AG20443 (cell line): Measurements from ENCODE around the gene DMAC2.
"Not testable (repeated sequence)": the region's sequence is repeated elsewhere in the genome, so short reads cannot be mapped to it uniquely, and the experiment has no call there.

ENCODE experiments used
- DNase-seq: peaks from one replicate; pipeline ENCODE4 v3.0.0; 2012; ENCODE audit warnings: low spot score, mixed read lengths

The DMAC2 gene

GRCh38 chr19:41439441-41440222, at the start of gene DMAC2:
Gene DMAC2 (minus strand): TSS chr19:41439912. CDS start chr19:41439899, 13 bp downstream.
- DNase-seq, result peak; percentile 96

GRCh38 chr19:41486953-41487352, 47.2 kb upstream of the DMAC2 start:
- DNase-seq, result not testable (repeated sequence)

GRCh38 chr19:41484822-41485221, 45.1 kb upstream of the DMAC2 start:
- no peak for DNase-seq

GRCh38 chr19:41480336-41480735, 40.6 kb upstream of the DMAC2 start:
- DNase-seq, result no peak

GRCh38 chr19:41479757-41480191, 40.1 kb upstream of the DMAC2 start:
- DNase-seq, result no peak

- DNase-seq, result no peak
Observed at GRCh38 chr19:41478875-41479756, 39.4 kb upstream of the DMAC2 start.

- DNase-seq, result no peak
Observed at GRCh38 chr19:41478171-41478570, 38.5 kb upstream of the DMAC2 start.

GRCh38 chr19:41476583-41476982, 36.9 kb upstream of the DMAC2 start:
- no peak for DNase-seq

- not testable (repeated sequence) for DNase-seq
Observed at GRCh38 chr19:41463257-41464256, 23.8 kb upstream of the DMAC2 start.

GRCh38 chr19:41462497-41462896, 22.8 kb upstream of the DMAC2 start:
- DNase-seq, result no peak

- DNase-seq, result no peak
Observed at GRCh38 chr19:41457241-41457640, 17.5 kb upstream of the DMAC2 start.

- DNase-seq, result peak; percentile 51
Observed at GRCh38 chr19:41456342-41456918, 16.7 kb upstream of the DMAC2 start.

- DNase-seq, result no peak
Observed at GRCh38 chr19:41455936-41456335, 16.2 kb upstream of the DMAC2 start.

GRCh38 chr19:41452584-41453275, 13.0 kb upstream of the DMAC2 start:
- no peak for DNase-seq

GRCh38 chr19:41449865-41450178, 10.1 kb upstream of the DMAC2 start:
- DNase-seq, result no peak

GRCh38 chr19:41449079-41449864, 9.6 kb upstream of the DMAC2 start:
- peak; percentile 92 for DNase-seq

- no peak for DNase-seq
Observed at GRCh38 chr19:41447732-41448332, 8.1 kb upstream of the DMAC2 start.

- no peak for DNase-seq
Observed at GRCh38 chr19:41445575-41445974, 5.9 kb upstream of the DMAC2 start.

GRCh38 chr19:41443813-41444455, 4.2 kb upstream of the DMAC2 start:
- DNase-seq, result no peak
